IPS-18c (cell line): ENCODE results near the gene DOC2B.
"Not testable (repeated sequence)": the region's sequence is repeated elsewhere in the genome, so short reads cannot be mapped to it uniquely, and the experiment has no call there.

Experiments used
- H3K4me3 ChIP-seq: 2 replicates; pipeline ENCODE4 v1.7.0; 2013; ENCODE audit warnings: low read depth, mild to moderate bottlenecking, low read length, moderate library complexity; ENCODE audit not compliant: insufficient read depth
- H3K9me3 ChIP-seq: one replicate; pipeline ENCODE4 v1.6.1; 2013; ENCODE audit warnings: mild to moderate bottlenecking, low read length, moderate library complexity; ENCODE audit not compliant: control insufficient read depth, insufficient read depth

The DOC2B gene

DNA sequence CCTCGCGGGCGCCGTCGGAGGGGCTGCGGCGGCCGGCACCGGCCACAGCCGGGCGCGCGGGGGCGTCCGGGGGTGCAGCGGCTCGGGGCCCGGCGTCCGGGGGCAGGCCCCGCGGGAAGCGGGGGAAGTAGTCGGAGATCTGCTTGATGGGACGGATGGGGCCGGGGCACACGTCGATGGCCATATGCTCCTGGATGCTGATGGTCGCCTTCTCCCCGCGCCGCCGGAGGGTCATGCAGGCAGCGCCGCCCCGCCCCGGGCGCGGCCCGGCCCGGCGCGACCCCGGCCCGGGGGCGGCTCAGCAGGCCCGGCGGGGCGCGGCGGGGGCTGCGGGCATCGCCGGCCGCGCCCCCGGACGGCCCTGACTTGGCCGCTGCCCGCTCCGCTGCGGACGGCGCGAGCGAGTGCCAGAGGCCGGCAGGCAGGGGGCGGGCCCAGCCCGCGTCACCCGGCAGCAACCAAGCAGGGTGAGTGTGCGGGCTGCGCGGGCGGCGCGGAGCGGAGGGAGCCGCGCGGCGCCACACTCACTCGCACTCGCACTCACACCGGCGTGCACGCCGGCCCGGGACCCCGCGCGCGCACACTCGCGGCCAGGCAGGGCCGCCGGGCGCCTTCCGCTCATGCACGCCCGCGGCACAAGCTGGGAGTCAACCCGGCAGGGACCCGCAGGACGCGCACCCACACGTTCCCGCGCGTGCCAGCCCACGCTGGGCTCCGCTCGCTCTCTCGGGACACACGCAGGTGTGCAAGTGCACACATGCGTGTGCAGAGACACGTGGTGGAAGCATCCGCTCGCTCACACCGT, at the start of gene DOC2B:
Gene DOC2B, minus strand, starts transcription at position 406 of the 805 bp plus-strand sequence. Its CDS starts 171 bp downstream, at position 235.
- no peaks in the 10 kb centered on the region for H3K9me3 ChIP-seq
- peak within 1 kb of the TSS; percentile 55 for H3K4me3 ChIP-seq

DNA sequence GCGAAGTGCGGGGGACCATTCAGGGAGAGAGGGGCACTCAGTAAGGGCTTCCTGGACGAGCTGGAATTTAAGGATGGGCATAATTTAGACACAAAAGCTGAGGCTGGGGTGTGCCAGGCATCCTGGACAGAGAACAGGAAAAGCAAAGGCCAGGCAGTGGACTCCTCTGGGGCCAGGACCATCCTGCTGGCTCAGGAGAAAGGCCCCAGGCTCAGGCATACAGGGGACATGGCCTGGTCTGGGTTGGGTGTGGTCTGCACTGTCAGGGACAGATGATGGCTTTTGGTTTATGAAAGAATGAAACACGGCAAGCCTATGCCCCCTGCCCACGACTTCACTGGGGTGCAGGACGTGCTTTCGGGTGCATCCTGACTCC, 48.9 kb upstream of the DOC2B start:
- Histone ChIP-seq H3K4me3 (no peak overlapping the region), H3K9me3 (peaks cover 3% of the 10 kb centered on the region)

DNA sequence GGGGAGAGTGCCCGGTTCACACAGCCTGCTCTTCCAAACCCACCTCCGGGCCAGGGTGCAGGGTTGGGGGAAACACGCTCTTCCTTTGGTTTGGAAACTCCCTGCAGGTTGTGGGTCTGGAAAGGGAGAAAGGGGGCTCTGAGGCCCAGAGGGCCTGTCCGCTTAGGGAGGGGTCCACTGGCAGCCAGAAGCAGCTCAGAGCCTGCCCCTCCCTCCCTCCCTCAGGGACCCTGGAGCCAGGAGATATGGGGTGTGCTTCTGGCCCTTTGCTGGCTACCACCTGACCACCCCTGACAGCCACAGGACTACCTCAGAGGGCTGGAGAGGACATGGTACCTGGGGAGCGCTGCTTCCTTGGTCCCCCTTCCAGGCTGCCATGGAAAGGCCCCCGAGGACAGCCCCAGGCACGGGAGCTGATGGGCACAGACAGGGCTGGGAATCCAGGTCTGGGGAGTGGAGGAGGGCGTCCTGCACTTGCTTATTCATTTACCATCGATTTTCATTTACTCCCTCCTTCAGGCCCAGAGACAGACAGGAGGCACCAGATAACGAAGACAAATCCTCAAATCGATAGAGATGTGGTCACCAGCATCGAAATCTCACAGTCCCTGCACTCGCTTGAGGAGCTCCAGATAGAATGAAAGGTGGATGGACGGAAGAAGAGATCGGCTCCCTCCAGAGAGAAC, 48.4 kb upstream of the DOC2B start:
- H3K9me3 ChIP-seq = peaks cover 3% of the 10 kb centered on the region
- no peak overlapping the region for H3K4me3 ChIP-seq

GRCh38 chr17:228951-229708, 47.7 kb upstream of the DOC2B start:
- no peak overlapping the region for H3K4me3 ChIP-seq
- H3K9me3 ChIP-seq = peaks cover 3% of the 10 kb centered on the region

DNA sequence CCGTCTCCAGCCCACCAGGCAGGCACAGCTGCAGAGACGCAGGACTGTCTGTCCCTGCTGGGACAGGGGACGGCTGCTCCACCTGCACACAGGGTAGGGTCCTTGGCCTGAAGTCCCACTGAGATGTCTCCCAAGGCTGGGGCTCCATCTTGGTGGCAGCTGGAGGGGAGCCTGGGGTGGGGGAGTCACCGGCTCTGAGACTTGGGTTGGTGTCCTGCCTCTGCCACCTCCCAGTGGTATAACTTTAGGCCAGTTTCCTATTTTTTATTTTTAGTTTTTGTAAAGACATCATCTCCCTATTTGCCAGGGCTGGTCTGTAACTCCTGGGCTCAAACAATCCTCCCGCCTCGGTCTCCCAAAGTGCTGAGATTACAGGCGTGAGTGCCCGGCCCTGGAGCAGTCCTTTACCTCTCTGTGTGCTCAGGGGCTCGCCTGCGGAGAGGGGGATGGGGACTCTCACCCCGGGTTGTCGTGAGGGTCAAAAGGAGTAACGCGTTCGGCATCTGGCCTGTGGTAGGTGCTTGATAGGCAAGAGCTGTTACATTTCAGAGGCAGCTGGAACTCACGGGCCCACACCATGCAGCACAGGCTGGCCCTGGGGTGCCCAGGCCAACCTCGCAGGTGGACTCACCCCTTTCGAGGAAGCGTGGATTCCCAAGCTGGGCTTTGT, 46.6 kb upstream of the DOC2B start:
- Histone ChIP-seq H3K4me3 (no peak overlapping the region), H3K9me3 (peaks cover 3% of the 10 kb centered on the region)

DNA sequence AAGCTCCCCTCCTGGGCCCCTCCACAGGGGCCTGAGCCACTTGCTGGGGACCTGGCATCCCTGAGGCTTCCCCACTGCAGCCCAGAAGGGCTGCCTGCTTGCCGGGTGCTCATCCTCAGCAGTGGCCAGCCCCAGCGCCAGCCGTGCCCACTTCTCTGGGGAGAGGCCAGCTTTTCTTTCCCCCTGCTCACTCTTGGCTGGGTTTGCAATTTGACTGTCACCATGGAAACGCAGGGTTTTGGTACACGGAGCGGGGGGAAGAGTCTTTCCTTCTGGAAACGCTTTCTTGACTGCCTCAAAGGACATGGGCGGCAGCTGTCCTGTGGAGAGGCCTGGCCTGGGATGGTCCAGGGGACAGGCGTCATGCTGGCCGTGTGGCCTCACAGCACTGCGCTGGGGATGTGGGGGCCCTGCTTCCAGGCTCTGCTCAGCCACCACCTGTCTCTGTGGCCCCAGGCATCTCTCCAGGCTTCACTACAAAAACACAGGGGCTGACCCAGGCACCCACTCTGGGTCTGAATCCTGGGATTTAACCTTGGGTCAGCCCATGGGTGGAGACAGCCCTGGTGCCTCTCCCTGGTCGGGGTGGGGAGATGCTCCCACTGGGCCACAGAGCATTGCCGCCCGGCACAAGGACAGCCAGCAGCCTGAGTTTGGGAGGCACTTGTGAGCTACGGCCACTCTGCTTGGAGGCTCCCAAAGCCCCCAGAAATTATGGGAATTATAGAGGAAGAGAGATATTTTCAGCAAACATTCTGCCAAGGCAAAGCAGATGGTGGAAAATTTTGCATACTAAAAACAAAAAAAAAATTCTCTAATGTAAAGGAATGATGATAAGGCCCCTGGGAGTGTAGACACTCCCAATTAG, 45.9 kb upstream of the DOC2B start:
- H3K9me3 ChIP-seq = no peaks in the 10 kb centered on the region
- no peak overlapping the region for H3K4me3 ChIP-seq

DNA sequence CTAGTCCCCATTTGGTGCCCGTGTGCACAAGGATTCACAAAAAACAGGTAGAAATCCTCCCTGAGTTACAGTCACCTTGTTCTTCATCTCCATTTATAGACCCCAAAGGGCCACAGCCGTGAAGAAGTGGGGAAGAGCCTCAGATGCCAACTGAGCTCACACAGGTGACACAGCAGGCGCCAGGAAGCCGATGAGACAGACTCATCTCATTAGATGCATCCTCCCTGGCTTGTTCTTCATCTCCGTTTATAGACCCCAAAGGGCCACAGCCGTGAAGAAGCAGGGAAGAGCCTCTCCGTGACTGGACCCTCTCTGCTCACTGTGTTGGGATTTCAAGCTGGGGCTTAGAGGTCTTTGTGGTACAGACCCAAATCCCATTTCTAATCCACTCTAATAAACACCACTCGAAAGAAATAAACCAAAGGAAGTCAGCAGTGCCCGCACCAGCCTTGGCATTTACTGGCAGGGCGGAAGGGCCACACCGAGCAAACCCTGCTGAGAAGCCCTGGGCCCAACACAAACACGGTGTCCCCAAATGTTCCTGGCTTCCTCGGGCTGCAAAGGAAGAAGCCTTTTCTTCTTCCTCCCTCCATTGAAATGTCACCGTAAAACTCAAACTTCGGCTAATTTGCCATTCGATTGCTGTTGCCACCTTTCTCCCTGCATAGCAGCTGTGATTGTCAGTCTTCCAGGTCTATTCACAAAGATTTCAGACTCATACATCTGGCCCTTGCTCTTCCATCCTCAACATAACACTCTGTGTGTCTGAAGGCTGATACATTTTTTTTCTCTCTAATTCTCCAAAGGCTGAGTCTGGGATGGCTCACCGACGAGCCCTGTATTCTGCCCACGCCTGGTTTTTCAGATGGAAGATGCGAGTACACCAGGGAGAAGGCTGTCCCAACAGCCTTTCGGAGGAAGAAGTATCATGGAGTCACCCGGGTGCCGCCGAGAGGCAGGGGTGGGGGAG, 44.9 kb upstream of the DOC2B start:
- no peak overlapping the region for H3K4me3 ChIP-seq
- no peaks in the 10 kb centered on the region for H3K9me3 ChIP-seq

- Histone ChIP-seq H3K9me3 (no peaks in the 10 kb centered on the region), H3K4me3 (no peak overlapping the region)
Observed at GRCh38 chr17:225551-225950, 44.1 kb upstream of the DOC2B start.

GRCh38 chr17:224576-224975, 43.1 kb upstream of the DOC2B start:
- H3K4me3 ChIP-seq, H3K9me3 ChIP-seq: not testable (repeated sequence)

DNA sequence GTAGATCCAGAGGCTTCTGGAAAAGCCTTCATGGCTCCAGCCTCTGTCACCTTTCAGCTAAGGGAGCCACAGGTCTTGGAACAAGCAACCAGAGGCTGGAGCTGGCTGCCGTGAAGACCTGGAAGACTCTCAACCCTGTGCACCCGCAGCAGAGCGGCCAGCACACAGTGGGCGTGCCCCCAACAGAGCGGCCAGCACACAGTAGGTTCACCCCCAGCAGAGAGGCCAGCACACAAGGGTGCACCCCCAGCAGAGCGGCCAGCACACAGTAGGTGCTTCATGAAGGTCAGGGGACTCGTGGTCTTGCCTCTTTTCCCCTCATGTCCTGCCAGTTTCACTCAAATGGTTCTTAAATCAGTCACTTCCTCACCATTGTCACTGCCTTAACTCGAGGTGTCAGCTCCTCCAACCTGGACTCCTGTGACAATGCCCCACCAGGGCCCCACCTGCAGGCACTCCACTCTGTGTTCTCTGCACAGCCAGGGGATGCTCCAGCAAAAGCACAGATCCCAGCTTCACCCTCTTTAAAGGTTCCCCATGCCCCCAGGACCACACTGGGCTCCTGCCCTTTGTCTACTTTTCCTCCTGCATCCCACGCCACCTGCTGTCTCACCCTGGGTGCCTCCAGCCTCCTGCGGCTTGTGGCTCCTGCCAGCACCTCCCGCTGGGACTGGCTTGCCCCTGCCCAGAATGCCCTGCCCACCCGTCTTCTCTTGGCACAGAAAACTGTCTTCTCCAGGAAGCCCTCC, 42.4 kb upstream of the DOC2B start:
- no peak overlapping the region for H3K4me3 ChIP-seq
- H3K9me3 ChIP-seq = no peaks in the 10 kb centered on the region

DNA sequence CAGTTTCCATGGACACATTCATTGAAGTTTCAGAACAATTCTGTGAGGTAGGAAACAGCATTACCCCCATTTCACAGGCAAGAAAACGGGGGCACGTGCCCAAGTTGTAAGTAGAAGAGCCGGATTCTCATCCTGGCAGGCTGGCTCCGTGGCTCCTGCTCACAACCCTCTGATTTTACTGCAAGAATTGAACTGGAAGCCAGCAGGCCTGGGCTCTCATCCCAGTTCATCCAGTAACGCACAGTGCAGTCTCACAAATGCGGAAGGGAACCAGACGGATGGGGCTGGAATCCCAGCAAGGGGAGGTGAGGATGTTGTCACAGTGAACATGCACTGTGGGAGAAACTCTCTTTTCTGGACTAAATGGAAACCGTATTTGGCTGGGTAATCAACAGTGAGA, 40.7 kb upstream of the DOC2B start:
- H3K4me3 ChIP-seq = no peak overlapping the region

DNA sequence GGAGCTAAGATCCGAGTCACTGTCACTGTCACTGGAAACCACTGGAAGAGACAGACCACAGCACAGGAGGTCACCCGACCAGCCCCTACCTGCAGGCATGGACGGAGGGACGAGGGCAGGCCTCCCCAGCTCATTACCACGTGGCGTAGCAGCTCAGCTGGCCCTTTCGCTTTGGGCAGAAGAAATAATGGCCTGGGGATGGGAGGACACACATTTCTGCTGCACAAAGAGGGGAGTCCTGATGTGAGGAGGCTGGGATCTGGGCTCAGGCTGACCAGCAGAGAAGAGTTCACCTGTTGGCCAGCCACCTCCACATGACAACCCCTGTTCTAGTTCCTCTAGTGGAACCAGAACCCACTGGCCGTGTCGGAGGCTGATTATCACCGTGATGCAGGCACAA, 38.2 kb upstream of the DOC2B start:
- Histone ChIP-seq H3K9me3 (no peaks in the 10 kb centered on the region), H3K4me3 (no peak overlapping the region)

More for the DNA sequence above, 40.7 kb upstream of the DOC2B start:
- no peaks in the 10 kb centered on the region for H3K9me3 ChIP-seq

GRCh38 chr17:218432-219110, 37.1 kb upstream of the DOC2B start:
- Histone ChIP-seq H3K9me3 (no peaks in the 10 kb centered on the region), H3K4me3 (no peak overlapping the region)

GRCh38 chr17:216625-217024, 35.2 kb upstream of the DOC2B start:
- Histone ChIP-seq H3K4me3 (no peak overlapping the region), H3K9me3 (no peaks in the 10 kb centered on the region)
